HG03520 (cell line): Measurements from ENCODE around the gene DUSP19.

Experiments used
- ATAC-seq: cut with Tn5 transposase; IDR thresholded peaks from one replicate; pipeline ENCODE4 v1.9.1; 2021; ENCODE audit warnings: mild to moderate bottlenecking, moderate library complexity; ENCODE audit not compliant: unreplicated experiment

Gene DUSP19

DNA sequence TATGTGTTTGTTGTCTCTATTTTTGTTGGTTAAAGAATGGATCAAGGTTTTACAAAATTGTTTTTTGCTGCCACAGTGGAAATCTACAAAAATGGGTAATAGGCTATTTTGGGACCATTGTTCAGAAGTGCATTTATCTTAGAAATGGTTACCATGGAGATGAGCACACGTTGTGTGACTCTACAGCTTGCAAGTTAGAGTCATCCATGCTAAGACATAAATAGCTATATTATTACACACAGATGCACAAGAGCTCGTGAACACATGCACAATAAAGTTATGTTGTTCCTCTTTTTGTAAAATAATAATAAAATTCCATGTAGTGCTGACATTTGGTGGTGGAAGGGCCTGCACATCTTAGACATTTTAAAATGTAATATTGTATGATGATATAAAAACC is 15.5 kb upstream of the DUSP19 start:
- ATAC-seq: peak; percentile 88

DNA sequence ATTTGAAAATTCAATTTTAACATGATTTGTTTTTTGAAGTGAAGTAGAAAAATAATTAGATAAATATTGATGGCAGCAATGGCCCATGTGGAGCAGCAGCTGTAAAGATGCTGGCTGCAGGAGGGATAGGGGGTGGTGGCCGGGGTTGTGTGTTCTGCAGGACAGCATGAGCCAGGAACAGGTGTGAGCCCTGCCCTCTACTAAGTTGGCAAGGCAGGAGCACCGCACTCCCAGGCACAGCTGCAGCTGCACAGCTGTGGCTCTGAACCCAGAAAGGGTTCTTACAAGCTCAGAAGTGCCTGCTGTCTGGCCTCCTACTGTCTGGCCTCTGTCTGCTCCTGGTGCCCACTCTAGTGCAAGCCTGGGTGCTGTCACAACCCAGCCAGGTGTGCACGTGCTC is 10.0 kb upstream of the DUSP19 start:
- ATAC-seq: no peak

DNA sequence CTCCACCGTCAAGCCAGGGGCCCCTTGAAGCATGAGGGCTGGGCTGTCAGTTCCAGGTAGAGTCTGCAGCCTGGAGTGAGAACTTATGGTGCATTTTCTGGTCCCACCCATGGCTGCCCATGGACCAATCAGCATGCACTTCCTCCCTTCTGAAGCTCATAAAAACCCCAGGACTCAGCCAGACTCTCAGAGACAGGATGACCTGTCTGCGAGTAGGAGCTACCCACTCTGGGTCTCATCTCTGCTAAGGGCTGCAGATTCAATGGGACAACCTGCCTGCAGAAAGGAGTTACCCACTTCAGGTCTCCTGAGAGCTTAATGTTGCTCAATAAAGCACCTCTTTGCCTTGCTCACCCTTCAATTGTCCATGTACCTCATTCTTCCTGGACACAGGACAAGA is 9.4 kb upstream of the DUSP19 start:
- no peak for ATAC-seq

DNA sequence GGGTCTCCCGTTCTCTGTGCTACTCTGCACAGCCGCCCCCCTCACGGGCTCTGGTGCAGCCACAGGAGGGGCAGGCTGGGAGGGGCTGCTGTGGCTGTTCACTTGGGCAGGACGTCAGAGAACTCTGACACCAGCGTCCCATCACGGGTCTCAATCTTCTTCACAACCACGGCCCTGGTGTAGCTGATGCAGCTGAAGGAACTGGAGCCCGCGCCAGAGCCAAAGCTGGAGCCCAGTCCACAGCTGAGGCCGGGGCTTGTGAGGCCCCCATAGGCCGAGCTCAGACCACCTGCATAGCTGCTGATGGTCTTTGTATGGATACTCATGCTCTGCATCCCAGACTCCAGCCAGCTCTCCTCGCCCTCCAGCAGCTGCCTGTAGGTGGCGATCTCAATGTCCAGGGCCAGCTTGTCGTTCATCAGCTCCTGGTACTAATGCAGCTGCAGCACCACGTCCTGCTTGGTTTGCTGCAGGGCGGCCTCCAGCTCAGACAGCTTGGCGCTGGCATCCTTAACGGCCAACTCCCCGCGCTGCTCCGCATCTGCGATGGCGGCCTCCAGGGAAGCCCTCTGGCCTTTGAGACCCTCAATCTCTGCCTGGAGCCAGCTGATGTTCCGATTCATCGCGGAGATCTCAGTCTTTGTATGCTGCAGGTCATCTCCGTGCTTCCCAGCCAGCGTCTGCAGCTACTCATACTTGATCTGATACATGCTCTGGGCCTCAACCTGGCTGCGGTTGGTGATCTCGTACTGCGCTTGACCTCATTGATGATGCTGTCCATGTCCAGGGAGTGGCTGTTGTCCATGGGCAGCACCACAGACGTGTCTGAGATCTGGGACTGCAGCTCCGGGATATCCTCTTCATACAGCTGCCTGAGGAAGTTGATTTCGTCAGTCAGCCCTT is 7.4 kb upstream of the DUSP19 start:
- ATAC-seq: no peak

DNA sequence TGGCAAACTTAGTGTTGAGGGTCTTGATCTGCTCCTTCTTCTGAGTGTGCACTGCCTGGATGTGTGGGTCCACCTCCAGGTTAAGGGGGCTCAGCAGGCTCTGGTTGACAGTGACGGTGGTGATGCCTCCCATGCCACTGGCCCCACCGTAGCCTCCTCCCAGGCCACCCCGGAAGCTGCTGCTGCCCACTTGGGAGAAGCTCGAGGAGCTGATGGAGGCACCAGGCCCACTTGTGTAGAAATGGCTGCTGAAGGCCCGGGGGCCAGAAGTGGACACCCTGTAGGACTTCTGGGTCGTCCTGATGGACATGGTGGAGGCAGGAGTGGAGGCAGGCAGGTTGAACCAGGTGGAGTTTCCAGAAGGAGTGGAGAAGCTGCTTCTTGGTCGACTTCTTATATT is 6.4 kb upstream of the DUSP19 start:
- ATAC-seq: no peak

DNA sequence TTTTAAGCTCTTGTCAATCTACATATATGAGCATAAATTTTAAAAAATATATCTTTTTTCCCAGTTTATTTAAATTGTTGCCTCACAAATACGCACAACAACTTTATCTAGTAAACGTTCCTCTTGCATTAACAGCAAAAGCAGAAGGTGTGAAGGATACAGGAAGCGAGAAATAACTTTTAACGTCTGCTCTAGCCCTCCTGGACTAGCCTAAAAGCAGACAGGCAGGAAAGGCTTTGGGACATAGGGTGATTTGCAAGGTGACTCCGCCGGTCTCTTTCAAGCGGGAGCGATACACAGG is 434 bp upstream of the DUSP19 start:
- no peak for ATAC-seq

DNA sequence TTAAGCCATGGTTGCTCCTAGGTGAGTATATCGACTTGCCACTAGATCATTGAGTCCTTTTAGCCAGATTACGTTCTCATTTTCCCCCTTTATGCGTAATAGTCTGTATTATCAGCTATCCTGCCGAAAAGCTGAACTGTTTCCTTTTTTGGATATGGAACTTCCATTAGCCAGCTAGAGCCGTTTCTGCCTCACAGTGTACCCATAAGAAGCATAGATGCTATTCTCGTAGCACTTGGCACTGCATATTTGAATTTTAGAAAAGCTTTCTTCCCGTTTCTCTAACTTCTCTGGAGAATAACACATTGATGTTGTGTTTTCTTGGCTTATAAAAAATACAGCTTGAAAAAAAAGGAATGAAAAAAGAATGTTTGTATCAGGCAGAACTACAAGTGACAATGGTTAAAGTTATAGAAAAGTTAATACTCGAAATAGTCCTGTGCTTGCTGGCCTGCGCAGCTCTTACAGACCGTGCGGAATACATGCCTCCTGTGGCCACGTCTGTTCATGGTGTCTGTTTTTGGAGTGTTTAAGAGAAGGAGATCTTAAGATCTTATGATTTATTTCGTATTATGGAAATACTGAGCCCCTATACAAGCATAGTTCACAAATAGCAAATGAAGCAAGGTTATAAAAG is 710 bp downstream of the DUSP19 start:
- ATAC-seq: peak; percentile 25

DNA sequence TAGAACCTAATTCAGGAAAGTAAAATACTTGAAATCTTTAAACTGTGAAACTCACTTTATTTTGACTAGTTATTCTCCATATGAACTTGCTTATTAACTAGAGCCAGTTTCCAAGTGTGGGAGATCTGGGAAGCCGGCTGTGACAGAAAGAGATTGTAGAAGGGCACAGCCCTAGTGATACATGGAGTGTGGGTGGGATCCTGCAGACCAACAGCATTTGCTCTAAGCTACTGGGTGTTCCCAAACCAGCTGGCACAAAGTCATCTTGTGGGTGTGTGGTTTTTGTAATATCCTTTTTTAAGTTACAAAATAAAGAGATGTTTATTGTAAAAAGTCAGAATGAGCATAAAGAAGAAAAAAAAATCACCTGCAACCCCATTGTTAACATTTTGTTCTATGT is 3.4 kb downstream of the DUSP19 start:
- no peak for ATAC-seq

DNA sequence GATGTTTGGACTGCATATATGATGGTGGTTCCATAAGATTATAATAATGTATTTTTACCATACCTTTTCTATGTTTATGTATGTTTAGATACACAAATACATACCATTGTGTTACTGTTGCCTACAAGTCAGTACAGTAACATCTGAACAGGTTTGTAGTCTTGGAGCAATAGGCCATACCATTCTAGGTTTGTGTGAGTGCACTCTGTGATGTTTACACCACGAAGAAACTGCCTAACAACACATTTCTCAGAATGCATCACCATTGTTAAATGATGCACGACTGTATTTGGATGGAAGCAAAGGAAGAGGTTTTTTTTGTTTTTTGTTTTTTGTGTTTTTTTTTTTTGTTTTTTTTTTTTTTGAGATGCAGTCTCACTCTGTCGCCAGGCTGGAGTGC is 9.5 kb downstream of the DUSP19 start:
- no peak for ATAC-seq

DNA sequence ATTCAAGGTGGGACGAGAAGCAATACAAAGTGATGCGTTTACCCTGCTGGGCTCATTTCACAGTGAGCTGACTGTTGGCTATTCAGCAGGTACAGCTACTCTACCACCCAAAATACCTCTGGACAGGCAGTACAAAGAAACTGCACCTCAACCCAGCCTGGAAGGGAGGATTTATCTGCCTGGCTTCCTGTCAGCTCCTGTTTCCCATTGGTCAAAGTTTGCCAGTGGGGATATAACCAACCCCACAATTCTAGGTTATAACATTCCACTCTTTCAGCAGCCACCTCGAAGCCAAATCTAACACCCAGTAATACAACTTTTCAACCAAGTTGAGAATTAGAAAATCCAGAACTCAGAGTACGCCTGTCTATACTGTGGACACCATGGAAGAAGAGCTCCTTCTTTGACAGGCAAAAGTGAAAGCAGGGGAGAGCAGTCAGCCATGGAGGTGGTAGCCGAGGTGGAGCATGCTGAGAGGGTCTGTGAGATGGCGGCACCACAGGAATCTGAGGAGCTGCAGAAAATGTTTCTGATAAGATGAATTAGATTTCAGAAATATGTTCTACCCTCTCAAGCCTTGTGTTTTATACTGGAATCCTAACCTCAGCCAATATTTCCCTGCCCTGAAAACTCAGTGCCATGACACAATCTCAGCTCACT is 10.8 kb downstream of the DUSP19 start:
- peak; percentile 49 for ATAC-seq

DNA sequence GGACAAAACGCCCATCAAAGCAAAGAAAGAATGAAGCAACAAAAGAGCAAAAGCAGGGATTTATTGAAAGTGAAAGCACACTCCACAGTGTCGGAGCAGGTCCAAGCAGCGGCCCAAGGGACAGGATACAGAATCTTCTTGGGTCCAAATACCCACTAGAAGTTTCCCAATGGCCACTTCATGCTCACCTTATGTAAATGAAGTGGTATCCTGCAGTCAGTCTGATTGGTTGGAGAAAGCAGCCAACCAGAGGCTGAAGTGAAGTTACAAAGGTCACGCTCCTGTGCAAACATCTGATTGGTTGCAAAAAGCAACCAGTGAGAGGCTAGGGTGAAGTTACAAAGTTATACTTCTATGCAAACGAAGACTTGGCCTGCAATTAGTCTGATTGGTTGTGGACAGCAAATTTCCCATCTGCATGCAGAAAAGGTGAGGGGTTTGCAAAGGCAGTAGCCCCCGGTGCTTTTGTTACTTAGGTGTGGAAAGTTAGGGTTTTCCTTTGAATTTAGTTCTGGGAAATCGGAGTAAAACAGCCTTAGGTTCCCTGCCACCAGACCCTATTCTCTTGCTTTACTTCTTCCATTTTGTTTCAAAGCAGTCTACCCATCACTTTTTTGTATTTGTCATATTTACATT is 12.9 kb downstream of the DUSP19 start:
- ATAC-seq: no peak

DNA sequence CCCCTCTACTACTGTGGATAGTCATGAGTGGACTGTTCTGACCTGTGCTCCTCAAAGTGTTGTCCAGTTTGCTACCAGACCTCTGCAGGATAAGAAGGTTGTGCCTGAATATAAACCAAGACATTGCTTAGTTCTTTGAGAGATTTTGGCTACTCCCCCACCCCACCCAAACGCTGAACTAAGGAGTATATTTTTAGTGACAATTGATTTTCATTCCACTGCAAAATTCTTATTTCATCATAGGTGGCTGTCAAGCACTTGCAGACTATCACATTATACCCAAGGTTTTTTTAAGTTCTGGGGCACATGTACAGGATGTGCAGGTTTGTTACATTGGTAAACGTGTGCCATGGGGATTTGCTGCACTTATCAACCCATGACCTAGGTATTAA is 13.4 kb downstream of the DUSP19 start:
- ATAC-seq: no peak

DNA sequence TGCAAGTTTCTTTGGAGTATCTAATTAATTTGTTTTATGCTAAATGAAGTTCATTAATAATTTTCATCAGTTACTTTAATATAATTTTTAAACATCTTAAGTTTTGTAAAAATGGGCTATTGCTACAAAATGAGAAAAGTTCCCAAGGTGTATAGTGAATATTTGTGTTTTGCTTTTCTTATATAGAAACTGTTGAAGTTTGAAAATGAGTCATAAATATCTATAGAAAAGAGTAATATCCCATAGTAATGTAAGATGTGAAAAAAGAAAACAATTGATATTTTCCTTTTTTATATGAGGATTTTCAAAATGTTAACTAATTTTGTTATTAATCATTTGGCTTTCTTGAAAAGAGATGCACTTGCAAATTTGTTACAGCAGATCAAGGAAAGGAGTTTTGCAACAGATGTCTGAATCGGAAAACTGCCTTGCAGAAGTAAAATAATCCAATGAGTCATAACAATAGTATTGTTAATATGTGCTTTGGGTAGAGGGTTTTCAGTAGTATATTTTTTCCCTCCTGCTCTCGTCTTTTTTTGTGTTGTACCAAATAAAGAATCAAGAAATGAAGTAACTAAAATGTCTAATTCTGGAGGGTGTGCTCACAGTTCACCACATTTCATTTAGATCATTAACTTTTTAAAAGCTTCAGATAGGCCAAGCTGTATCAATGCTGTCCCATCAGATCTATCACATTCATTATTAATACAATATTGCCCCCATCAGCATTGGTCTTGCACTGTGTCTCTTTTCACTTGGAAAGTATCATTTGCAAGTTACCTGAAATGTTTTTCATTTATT is 15.5 kb downstream of the DUSP19 start:
- ATAC-seq: peak; percentile 73

DNA sequence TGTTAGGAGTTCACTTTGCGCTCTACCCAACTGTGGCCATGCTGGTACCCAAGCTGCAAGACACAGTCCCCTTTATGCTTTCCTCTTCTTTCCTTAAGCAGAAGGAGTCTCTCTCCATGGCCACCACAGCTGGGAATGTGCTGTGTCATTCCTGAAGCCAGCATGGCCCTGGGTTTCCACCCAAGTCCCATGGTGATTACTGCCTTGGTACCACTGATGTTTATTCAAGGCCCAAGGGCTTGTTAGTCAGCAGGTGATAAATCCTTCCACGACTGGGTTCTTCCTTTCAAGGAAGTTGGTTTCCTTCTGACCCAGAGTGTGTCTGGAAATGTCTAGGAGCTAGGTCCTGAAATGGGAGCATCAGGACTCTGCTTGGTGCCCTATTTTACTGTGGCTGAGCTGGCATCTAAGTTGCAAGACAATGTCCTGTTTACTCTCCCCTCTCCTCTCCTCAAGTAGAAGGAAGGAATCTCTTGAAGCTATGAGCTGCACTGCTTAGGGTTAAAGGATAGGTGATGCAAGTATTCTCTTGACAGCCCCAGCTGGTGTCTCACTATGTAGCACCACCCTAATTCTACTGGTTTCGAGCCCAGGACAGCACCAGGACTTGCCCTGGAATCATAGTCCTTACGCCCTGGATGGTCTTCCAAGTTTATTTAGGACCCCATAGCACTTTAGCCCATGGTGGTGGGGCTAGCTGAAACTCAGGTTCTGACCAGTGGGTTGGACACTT is 27.0 kb downstream of the DUSP19 start:
- ATAC-seq: no peak

DNA sequence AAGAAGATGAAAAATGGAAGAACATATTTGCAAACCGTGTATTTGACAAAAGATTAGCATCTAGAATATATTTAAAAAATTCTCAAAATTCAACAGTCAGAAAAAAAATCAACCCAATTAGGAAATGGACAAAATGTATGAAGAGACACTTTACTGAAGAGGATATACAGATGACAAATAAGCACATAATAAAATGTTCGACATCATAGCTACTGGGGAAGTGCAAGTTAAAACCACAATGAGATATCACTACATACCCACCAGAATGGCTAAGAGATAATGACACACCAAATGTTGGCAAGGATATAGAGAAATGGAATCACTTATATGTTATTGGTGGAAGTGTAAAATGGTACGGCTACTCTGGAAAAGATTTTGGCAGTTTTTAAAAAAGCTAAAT is 34.0 kb downstream of the DUSP19 start:
- no peak for ATAC-seq

DNA sequence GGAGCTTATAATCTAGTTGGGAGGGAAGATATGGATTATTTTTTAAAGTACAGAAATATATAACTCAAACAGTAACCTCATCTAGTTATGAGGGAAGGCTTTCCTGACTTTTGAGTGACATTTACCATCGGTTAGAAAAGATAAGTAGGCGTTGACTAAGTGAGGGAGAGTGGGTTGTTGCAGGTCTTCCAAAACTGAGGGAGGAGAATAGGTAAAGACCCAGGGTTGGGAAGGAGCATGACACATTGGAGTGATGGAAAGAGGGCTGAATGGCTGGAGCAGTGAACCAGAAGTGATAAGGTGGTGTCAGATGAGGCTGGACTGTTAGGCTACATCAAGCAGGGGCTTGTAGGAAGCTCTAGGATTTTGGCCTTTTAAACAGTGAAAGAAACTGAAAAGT is 35.1 kb downstream of the DUSP19 start:
- no peak for ATAC-seq

DNA sequence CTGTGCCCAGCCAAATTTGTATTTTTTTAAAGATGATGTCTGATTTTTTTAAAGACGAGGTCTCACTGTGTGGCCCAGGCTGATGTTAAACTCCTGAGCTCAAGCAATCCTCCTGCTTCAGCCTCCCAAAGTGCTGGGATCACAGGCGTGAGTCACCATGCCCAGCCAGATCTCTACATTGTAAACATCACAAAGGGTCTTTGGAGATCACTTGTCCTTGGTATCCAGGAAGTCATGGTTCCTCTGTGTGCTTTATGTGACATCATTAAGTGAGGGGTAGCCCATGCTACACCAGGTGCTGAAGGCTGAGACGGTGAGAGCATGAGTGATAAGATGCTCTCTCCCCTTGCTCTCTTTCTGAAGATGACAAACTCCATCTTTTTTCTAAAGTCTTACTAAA is 38.7 kb downstream of the DUSP19 start:
- no peak for ATAC-seq

DNA sequence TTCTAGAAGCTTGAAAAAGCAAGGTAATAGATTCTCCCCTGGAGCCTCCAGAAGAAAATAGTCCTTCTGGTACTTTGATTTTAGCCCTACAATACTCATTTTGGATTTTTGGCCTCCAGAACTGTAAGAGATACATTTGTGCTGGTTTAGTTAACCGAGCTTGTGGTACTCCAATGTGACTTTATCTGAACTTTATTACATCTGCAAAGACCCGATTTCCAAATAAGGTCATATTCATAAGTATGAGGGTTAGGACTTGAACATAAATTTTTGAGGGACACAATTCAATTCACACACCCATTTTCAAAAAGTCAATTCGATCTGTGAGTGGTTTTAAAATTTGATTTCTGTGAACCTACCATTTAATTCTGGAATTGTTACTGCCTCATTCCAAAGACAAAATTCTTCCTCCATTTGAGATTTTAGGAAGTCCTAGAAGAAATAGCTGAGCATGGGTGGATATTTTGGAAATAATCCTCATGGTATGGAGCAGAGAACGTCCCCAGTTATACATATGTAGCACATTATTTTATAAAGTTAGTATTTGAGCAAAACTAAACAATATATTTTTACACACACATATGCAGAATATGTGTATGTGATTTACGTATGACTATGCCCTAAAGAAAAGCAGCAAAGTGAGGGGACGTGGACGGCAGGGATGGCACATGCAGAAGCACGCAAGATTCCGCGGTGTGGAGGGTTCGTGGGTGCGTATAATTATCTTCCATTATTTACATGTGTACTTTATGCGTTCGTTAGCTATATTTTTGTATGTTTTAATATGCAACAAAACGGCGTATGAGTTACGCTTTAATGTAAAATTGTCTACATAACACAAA is 44.8 kb downstream of the DUSP19 start:
- no peak for ATAC-seq

DNA sequence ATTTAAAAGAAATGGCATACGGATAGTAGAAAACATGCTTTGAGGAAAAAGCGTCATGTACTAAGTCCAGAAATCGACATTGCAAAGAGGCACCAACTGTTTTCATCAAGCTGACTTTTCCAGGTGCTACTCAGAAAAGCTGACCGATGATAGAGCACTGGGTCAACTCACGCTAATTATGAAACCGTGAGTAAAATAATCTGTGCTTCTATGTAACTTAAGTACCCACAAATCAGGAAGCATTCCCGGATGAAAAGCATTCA is 45.3 kb downstream of the DUSP19 start:
- ATAC-seq: peak; percentile 38
